ENCODE data around the gene PTPRK.
"Not testable (repeated sequence)": the region's sequence is repeated elsewhere in the genome, so short reads cannot be mapped to it uniquely, and the experiment has no call there.

PTPRK gene

DNA sequence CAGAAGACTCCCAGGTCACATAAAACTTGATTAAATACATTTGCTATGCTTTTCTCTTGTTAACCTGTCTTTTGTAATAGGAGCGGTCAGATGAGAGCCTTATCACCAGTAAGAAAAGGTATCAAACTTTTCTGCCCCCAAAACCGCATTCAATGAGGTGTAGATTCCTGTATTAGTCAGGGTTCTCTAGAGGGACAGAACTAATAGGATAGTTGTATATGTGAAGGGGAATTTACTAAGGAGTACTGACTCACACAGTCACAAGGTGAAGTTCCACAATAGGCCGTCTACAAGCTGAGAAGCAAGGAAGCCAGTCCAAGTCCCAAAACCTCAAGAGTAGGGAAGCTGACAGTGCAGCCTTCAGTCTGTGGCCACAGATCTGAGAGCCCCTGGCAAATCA lies 32.7 kb downstream of the PTPRK start:
- DNase-seq (ENCODE audit: low spot score) = no peak

- no peak for DNase-seq (ENCODE audit: low spot score)
Observed at GRCh38 chr6:128487055-128487454, 33.3 kb downstream of the PTPRK start.

DNA sequence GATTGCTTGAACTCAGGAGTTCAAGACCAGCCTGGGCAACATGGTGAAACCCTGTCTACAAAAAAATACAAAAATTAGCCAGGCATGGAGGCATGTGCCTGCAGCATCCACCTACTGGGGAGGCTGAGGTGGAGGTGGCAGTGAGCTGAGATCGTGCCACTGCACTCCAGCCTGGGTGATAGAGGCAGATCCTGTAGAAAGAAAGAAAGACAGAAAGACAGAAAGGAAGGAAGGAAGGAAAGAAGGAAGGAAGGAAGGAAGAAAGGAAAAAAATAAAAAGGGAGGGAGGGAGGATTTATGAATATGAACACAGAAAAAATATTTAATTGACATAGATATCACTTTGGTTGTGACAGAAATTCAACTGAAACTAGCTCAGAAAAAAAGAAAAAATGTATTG lies 33.8 kb downstream of the PTPRK start:
- DNase-seq (ENCODE audit: low spot score) = not testable (repeated sequence)

- DNase-seq (ENCODE audit: low spot score) = no peak
Observed at GRCh38 chr6:128483472-128484135, 36.8 kb downstream of the PTPRK start.

- no peak for DNase-seq (ENCODE audit: low spot score)
Observed at GRCh38 chr6:128482642-128483041, 37.8 kb downstream of the PTPRK start.

GRCh38 chr6:128479991-128480390 lies 40.4 kb downstream of the PTPRK start:
- DNase-seq (ENCODE audit: low spot score) = no peak

GRCh38 chr6:128479048-128479666 lies 41.2 kb downstream of the PTPRK start:
- DNase-seq (ENCODE audit: low spot score) = no peak

GRCh38 chr6:128478230-128479047 lies 42.0 kb downstream of the PTPRK start:
- no peak for DNase-seq (ENCODE audit: low spot score)

- DNase-seq (ENCODE audit: low spot score) = no peak
Observed at GRCh38 chr6:128474933-128475332, 45.5 kb downstream of the PTPRK start.

DNA sequence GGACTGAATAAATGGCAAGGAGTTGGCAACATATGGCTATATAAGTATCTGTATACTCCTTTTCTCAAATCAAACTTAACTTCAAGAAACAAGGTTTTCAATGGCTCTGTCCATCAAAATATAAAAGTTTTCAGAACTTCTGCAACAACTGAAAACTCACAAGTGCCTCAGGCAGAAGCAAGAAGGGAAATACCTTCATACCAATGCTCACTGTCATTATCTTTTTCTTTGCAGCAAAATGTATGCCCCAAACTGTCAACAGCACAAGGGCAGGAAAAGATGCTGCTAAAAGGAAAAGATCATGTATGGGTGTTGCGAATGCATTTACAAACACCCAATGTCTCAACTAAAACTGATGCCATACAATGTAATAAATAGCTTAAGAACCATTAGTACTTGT lies 45.9 kb downstream of the PTPRK start:
- no peak for DNase-seq (ENCODE audit: low spot score)

- DNase-seq (ENCODE audit: low spot score) = no peak
Observed at GRCh38 chr6:128471907-128472306, 48.5 kb downstream of the PTPRK start.

GRCh38 chr6:128465368-128466343 lies 54.7 kb downstream of the PTPRK start:
- DNase-seq (ENCODE audit: low spot score) = no peak

DNA sequence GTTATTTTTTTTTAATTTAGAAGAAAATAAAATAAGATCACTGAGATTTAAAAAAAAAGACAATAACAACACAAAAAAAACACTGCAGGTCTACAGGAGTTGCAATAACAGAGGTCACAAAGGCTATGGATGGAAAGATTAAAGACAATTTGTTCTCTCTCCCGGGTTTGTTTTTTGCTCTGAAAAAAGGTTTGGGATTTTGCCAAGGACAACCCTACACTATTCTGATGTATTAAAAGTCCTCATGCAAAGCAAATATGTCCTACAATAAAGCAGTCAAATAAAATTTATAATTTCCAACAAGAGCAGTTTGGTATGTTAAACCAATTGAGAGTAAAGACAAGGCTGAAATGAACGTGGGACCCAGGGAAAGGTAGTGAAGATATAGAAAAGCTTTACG lies 55.6 kb downstream of the PTPRK start:
- DNase-seq (ENCODE audit: low spot score) = no peak

- DNase-seq (ENCODE audit: low spot score) = no peak
Observed at GRCh38 chr6:128463942-128464341, 56.5 kb downstream of the PTPRK start.

- DNase-seq (ENCODE audit: low spot score) = no peak
Observed at GRCh38 chr6:128461501-128461900, 58.9 kb downstream of the PTPRK start.

GRCh38 chr6:128456510-128457230 lies 63.7 kb downstream of the PTPRK start:
- no peak for DNase-seq (ENCODE audit: low spot score)

DNA sequence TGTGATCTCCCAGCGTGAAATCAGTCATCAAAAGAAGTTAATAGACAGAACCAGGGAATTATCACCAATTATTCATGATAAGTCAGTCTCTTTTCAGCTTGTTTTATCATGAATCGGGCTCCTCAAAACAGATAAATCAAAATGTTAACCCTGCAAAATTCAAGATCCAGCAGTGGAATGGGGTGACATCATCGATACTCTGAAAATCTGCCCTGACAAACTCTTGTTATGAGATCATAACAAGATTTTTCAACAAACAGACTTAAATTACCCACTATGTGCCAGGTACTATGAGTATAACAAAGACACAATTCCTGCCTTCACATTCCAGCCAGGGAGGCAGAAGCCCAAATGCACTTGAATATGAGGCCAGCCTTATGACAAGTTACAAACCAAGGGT lies 64.4 kb downstream of the PTPRK start:
- DNase-seq (ENCODE audit: low spot score) = no peak

DNA sequence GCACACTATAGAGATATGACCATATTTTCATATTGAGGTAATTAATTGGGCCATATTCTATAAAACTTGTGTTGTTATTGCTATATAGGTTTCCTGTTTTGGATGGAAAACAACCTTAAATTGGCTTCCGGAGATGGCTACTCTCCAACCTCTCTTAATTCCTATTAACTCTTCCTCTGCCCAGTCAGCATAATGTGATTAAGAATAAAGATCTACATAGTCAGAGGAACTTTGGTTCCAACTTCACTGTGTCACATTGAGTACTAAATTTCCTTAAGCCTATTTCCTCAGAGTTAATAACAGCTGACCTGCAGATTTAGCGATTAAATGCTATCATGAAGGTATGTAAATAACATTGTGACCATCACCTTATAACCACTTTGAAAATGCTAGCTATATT lies 67.7 kb downstream of the PTPRK start:
- DNase-seq (ENCODE audit: low spot score) = no peak

DNA sequence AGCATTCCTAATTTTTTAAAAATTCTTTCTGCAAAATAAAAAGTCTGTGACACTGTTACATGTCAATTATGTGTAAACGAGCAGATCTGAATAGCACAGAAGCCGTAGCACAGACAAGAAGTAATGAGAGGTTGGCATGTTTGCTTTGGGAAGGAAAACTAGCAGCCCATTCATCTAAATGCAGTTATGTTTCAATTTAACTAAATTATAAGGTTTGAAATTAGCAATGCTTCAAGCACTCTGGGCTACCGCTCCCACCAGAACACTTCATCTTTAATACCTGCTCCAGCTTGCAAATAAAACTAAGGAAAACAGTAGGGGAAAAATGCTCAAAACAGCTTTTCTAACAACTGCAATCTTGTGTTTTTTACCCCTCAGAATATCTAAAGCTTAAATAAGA lies 73.9 kb downstream of the PTPRK start:
- DNase-seq (ENCODE audit: low spot score) = no peak

- DNase-seq (ENCODE audit: low spot score) = no peak
Observed at GRCh38 chr6:128443553-128443952, 76.8 kb downstream of the PTPRK start.

DNA sequence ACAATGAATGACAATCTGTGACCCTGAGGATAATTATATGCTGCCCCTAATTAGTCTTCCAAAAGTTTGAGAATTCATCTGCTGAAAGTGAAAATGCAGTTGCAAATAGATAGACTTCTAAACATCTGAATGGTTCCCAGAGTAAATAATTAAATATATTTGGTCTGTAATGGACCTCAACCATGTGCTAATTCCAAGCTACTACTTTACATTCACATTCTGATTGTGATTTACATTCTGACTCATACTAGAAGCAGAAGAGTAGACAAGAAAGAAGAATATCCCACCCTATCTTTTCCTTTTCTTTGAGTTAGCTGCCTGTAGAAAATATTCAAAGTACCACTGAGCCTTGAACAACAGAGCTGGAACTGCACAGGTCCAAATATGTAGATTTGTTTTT lies 80.8 kb downstream of the PTPRK start:
- no peak for DNase-seq (ENCODE audit: low spot score)

Measured in hematopoietic multipotent progenitor cell treated with erythropoietin and hydrocortisone succinate and interleukin-3 and kit ligand, for 15 days (in vitro differentiated cells).